Activated CD4-positive, alpha-beta T cell treated with anti-CD3 and anti-CD28 coated beads, Interleukin-2, amount 50 U/mL, for 4 hours (primary cell): ENCODE measurements around the gene ZC3H12C.

Experiments used
- DNase-seq, 2 experiments: peaks; one replicate each; pipeline ENCODE4 v3.0.0-alpha.2; 2020

The ZC3H12C gene

DNA sequence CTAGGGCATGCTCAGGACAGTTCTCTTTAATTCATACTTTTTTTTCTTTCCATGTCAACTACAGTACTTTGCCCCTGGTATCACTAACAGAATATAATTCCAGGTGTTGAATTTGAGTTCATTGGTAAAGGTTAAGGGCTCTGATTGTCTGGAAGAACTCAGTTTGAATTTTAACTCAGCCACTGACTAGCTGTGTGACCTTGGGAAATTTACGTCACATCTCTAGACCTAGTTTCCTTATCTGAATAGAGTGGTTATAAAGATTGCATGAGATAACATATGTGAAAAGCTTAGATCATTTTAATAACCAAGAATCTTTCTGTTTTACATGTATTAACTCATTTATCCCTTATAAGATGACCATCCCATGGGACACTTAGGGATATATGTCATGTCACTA is 15.8 kb upstream of the ZC3H12C start:
- no peak for DNase-seq

DNA sequence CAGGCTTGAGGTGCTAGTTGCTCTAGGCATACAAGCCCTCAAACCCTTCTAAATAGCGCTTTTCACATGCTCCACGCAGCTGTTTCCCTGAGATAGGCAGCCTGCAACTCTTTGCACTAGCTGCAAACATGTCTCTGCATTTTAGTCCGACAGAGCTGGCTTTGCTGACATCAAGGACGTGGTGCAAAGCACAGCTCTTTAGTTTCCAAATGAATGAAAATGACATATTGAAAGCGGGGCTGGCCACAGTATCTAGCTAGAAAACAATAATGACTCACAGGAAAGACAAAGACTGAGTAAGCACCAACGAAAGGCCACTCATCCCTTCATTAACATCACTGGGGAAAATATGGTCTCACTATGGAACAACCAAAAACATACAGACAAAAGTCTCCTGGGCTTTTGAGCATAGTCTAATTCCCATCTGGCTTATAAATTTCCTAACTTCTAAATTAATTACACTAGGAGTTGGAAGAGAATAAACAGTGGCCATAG is 15.3 kb upstream of the ZC3H12C start:
- DNase-seq: no peak

DNA sequence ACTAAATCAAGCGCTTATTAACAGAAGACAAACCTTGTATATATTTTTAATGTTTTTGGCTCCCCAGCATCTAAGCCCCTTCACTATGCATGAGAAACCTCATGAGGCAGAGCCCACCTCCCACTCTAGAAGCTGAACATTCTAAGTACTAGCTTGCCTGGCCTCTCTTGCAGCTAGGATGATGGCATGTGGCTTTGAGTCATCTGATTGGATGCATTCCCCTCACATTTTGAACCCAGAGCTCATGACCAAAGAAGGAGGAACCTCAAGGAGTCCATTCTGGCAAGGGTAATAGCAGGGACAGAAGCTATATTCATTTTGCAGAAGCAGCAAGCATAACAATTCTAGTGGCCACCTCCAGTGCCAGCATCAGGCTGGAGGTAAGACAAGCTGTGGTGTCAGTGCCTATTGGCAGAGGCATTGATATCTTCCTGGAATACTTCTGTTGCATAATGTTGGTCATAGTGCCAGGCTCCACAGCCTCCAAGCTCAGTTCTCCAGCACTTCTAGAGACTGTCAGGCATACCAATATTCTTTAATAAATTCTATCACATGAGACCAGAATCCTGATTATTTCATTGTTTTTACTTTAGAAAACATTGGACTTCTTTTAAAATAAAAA is 14.2 kb upstream of the ZC3H12C start:
- DNase-seq: no peak

DNA sequence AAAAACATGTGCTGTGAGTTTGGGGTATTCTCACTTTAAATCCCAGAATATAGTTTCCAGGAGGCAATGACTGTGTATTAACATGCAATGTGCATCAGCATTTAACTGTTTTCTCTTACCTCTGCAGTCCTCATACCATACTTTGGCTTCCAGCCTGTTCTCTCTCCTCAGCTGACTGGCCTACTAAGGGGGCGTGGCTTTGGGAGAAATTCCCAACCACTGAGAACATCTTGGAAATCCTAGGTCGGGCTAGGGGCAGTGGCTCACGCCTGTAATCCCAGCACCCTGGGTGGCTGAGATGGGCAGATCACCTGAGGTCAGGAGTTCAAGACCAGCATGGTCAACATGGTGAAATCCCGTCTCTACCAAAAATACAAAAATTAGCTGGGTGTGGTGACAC is 13.5 kb upstream of the ZC3H12C start:
- no peak for DNase-seq

DNA sequence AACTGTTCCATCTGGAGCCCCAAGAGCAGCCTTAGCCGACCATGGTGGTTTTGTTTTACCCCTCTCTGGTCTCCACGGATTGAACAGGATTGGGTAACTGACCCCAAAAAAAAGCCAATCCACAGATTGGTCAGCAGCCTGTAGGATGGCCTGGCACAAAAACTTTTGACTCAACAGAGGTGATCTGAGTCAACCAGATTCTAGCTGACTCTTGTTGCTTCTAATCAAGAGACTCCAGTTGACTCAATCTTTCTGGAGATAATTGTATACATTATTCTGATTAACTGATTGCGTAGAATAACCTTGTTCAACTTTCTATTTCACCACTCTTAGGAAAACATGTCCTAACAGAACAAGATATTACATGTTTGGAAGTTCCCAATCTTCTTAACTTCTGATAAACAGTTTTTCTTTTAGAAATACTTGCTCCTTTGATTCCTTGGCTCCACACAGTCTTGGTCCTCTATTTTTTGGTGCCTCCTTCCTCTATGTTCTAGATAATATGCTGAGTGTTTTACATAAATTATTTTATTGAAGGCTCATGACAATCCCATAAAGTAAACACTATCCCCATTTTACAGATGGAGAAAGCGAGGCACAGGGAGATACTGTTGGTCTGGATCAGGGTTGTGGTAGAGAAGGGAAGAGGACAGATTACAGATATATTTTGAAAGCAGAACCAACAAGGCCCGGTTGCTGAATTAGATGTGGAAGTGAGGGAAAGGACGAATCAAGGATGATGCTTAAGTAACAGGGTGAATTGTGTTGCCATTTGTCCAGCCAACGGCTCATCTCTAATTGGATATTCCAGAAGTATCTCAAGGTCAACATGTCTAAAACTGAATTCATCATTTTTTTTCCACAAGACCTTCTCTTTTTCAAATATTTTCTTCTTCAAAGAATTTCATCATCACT is 11.5 kb upstream of the ZC3H12C start:
- DNase-seq: no peak

DNA sequence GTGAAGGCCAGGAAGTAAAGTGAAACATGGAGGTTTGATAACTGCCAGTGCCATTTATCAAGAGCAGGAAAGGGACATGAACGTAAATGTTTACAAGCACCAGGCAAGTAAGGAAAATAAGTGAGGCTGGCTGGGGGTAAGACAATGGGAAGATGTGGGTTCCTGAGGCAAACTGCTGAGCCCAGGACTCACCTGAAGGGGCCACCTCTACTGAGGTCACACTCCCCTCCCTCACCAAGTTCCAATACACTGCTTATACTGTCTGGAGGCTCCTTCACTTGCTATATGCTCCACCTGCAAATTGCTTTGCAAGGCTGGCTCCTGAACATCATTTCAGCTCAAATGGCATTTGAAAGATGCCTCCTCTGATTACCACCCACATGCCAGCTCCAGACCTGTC is 10.3 kb upstream of the ZC3H12C start:
- DNase-seq: no peak

DNA sequence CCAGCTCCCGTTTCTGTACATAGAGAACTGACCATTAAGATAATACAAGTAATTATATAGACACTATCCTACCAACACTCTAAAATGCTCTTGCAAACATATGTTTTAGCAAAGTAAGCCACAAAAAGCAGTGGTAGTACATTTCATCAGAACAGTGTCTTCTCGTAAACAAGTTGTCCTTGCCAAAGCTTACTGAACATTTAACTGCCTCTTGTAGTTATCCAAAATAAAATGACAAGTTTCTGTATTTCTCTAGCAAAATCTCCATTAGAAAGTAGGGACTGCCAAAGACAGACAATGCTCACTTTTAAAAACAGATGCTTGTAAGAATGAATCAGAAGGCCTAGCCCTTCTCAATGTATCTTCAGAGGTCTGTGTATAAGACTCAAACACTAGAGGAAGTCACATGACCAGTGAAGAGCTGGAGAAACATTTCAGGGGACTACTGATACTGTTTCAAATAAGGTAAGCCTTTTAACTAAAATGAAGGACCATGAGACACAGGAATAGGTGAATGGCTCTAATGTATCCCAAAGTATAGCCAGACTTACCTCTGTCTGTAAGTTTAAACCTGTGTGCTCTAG is 7.8 kb upstream of the ZC3H12C start:
- no peak for DNase-seq

DNA sequence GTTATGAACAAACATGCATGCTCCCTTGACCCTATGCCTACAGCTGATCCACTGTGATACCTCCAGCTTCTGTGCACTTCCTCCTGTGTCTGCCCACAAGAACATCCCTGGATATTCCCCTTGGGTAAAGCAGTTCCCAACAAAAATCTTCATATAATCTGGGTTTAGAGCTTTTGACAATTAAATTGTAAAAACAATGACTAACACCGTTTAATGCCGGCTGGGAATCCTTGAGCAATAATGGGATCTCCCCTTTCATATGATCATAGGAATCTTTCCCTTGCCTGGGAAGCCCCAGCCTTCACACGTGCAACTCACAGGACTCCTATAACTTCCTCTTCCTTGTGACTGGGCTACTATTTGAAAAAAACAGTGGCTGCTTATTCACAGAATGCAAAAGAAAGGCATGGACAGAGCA is 6.3 kb upstream of the ZC3H12C start:
- no peak for DNase-seq

DNA sequence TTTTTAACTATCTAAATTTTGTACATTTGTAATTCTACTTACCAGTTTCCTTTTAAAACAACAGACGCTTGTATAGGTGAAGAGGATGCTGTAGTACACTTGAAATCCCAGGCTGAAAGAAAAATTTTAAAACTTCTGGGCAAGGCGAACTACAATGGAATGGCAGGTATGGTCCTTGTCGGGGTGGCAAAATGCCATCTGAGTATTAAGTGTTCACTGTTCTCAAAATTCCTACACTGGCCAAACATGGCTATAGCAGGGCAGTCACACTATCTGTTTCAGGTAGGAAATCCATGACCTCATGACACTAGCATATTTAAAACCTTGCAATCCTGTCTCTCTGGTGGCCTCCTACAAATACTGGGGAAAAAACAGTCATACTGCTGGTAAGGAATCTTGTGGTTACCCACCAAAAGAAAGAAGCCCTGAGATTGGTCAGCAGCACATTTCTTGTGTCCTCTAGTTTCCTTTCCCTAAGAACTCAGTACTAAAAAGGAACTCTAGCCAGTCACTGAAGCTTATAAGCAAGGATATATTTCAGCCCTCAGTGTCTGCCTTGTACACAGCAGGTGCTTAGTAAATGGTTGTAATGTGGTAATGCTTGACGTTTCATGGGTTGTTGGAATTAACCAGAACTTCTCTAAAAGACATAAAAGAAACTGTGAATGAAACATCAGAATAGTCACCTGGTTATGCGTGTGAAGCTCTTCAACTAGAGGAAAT is 5.2 kb upstream of the ZC3H12C start:
- DNase-seq: no peak

DNA sequence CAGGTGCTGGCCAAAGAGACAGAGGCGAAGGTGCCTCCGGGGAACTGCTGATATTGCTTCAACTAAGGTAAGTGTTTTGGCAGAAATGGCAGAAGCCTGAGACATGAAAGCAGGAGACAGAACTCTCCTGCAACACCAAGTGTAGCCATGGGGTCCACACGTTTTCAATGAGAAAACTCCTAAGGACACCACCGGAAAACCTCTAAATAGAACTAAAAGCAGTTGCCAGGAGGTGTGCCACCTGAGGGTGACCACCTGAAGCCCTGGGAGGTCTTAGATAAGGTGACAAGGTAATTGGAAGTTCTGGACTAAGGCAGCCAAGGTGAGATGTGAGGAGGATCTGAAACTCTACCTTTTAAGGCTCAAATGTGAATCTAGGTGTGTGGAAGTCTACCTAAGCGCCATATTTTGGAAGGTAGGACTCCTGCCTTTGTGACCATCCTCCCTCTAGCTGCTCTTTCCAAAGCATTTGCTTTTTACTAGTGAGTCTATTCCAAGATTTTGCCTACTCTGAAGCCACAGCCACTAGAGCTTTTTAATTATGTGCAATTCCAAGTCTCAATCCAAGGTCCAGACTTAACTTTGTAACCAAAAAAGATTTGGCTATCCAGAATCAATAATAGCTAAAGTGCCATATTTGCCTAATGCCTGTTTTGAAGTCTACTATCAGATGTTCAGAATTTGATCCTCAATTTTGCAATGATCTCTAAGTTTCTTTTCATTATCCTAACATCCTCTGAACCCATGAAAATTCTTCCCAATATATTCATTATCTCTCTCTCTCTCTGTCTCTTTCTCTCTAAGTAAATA is 4.5 kb upstream of the ZC3H12C start:
- DNase-seq: no peak

DNA sequence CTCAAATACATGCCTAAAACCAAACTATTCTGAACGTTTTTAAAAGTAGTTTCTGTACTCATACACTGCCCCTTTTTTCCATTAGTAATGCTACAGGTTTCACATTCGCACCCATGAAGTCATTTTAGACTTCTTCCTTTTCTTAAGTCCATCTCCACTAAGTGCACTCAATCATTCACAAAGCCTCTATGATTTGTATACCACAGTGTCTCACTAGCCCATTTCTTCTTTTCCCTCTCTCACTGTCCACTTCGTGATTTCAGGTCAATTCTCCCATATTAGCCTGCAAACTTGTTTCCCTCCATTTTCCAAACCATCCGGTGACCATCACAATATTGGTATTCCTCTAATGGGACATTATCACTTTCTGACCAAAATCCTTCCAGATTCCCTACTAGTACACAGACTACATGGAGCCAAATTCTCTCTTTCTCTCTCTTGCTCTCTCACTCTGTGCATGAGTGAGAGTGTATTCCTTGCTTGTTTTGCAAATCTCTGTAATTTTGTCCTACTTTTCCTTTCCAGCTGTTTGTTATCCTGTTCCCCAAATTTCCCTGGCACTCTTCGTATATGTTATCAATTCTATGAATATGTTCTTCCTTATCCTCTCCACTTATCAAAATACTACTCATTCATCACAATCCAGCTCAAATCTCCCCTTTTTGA is 3.4 kb upstream of the ZC3H12C start:
- no peak for DNase-seq

DNA sequence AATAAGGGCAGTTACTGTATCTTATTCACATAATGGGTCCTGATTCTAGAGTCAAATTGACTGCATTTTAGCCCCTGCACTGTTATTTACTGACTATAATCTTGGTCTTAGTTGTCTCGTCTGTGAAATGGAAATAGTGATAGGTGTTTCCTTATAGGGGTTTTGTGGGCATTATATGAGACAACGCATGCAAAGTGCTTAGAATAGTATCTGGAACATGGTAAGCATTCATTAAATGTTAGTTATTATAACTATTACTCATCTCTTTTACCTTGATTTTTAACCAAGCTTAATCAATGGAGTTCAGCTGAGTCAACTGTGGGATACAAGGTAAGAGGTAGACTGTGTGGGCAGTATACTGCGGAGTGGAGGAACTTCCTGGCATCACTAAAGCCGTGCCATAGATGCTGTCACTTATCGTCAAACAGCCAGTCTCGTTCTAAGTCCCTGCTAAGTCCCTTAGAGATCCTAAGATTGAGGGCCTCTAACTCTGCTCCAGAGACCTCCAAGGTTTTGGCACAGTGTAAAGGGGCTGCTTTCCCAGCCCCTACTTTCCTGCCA is 2.6 kb upstream of the ZC3H12C start:
- no peak for DNase-seq

DNA sequence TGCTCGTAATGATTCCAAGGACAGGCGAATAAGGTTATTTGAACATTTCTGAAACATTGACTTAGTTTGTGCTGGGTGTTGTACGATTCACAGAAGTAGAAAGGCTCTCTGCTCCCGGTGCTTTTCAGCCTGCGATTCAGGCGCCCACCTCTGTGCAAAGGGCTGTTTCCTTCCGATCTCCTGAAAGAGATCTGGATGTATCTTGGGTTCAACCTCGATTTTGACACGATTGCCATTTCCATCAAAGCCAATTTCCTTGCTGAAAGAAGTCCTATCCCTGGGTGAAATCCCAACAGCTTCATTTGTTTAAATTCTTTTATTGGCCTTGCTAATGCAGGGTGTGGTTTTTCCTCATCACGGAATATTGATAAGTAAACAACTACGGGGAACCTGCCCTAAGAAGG is 1.1 kb upstream of the ZC3H12C start:
- DNase-seq: no peak

DNA sequence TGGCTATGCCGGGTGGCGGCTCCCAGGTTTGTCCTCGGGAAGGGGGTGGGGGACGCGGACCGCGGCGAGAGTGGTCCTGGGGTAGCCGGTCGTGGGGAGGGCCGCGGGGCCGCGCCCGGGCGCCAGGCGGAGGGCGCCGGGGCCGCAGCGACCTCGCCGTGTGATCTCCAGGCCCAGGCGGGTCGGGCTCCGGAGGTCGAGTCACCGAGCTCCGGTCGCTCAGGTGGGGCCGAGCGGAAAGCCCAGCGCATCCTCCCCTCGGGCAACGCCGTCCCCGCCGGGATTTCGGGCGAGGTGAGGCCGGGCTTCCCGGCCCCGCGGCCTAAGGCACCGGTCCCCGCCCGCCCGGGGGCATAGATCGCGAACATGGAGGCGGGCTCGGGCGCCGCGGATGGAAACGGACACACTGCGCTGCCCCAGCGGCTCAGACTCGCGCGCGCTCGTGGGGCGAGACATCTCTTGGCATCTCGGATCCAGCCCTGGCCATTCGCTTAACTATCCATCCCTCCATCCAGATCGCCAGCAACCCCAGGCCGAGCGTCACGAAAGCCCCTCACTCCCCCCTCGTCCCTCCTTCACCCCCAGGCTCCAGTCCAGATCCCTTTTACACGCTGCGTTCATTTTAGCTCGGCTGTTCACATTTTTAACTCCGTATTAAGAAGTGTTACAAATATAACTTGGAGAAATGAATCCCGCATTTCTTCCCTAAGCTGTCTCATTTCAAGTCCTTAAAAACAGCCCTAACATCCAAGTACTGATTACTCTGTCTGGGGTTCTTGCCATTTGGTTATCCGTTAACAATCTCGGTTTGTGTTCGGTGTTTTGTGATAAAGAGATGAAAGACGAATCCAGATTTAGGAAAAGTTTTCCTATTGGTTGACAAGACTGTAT is 460 bp downstream of the ZC3H12C start:
- no peak for DNase-seq

DNA sequence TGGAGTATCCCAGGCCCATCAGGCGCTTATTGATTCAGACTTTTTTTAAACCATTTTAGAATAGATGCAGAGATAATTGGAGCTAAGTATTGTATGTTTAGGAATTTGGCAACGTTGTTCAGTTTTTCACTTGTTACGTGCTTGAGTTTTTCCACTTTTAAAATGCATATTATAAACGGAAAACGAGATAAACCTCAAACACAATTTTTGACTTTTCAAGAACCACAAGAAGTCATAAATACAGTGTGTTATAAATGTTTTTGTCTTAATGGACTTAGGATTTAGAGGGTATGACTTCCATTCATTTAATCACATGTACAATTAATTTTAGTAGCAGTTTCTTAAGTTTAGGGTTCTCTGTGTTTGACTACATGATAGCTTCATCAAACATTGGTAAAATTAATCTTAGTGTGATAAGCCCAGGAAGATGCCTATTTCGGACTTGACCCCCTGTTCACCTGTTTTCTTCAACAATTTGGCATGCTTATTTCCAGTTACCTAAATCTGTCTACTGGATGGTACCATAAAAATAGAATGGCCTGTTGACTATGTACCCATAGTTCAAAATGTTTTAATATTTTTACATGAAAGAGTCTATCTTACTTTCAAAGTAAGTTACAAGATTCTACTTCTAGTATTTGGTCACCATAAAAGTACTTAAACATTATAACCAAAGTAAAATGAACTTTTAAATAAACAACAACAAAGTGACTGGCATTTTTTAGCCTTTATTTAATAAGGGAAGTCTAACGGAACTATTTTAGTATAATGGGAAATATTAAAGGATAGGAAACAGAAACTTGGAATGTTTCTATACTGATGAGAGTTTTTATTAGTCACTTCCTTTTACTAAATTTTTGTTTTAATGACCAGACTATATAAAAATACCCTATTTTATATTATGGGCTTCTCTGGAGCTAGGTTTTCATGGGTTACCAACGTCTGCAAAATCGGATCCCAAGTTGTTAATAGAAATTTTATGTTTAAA is 1.4 kb downstream of the ZC3H12C start:
- no peak for DNase-seq

DNA sequence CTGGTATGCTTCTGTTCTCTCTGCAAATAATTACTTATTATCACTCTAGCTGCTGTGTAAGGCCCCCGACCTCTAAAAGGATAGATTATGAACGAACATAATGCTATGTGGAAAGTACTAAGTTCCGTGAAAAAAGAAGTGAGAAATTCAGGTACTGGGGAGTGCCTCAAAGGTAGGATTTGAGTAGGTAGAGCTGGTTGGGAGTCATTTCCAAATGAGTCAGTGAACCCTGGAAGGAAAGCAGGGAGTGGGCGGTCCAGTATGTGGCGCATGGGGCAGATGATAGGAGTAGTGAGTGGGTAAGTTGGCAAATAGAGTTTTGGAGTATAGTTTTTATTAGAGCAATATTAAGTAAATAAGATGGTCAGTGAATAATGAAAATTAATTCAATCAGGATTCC is 2.4 kb downstream of the ZC3H12C start:
- DNase-seq: no peak

DNA sequence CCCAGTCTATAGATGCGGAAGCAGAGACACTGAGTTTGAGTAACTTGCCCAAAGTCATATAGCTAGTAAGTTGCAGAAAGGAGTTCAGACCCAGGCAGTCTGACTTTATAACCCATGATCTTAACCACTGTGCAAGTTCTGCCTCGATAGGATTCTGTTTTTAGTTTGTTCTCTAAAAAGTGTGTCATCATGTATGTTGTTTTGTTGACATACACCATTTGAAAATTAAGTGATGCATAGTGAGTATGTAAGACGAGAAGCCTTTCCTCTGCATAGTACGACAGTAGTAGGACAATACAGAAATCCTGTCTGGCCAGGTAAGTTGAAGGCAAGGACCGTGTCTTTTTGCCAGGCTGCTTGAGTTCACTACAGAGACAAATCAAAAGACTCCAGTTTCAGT is 3.3 kb downstream of the ZC3H12C start:
- no peak for DNase-seq

DNA sequence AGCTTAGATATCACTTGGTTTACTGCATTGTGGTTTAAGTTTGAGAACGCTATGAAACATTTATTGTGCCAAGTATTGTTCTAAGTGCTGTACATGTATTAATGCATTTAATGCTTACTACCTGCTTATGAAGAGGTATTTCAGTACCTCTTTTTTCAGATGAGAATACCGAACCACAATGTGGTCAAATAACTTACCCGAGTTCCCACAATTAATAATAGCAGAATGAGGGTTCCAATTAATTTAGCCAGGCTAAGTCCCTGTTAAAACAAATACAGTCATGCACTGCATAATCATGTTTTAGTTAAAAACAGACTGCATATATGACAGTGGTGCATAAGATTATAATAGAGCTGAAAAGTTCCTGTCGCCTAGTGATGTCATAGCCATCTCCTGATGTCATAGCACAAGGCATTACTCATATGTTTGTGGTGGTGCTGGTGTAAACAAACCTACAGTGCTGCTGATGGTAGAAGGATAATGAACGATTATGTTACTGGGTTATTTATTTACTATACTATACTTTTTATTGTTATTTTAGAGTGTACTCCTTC is 4.3 kb downstream of the ZC3H12C start:
- DNase-seq: no peak

DNA sequence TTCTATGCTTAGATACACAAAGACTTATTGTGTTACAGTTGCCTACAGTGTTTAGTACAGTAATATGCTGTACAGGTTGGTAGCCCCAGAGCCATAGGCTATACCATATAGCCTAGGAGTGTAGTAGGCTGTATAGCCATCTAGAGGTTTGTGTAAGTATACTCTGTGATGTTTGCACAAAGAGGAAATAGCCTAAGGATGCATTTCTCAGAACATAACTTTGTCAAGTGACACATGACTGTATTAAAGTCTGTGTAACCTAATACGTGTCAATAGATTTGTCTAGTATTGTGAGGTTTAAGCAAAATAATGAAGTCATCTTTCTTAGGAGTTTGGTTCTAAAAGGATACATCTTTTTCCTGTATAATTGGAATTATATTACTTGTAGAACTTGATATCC is 5.5 kb downstream of the ZC3H12C start:
- DNase-seq: no peak
